H1 (cell line): ENCODE results near the gene CYB561A3. TPM values are rescaled to one million over a fixed set of nuclear protein-coding genes. Genes with fewer than 3 reads are reported as not detected.

Source experiments
- HDAC6 ChIP-seq: IDR thresholded peaks from one replicate; pipeline ENCODE4 v1.7.1; 2012; ENCODE audit warnings: low read depth, mild to moderate bottlenecking, inconsistent platforms, low read length, moderate library complexity
- YY1 ChIP-seq: IDR thresholded peaks from 2 replicates; pipeline ENCODE4 v1.6.1; 2011; ENCODE audit warnings: low read depth, mild to moderate bottlenecking, low read length
- polyA plus RNA-seq, 7 experiments: library from polyadenylated mRNA; depleted of rRNA in 3 of 7; stranded (reverse) in 5 of 7; unstranded in 2 of 7; fragments of >200 nt in 5 of 7; fragments of 200-250 nt in 2 of 7; gene quantifications; 1 replicate in 5 of 7; 2 replicates in 1 of 7; 4 replicates in 1 of 7; pipeline versions ENCODE4 v1.2.1 to v1.2.3, GENCODE V29; 2011 to 2013; ENCODE audit warnings: missing spikeins in 2 of 7, mixed read lengths in 2 of 7
- total RNA-seq: library from RNA; stranded (reverse); fragmentation: NEBNext Ultra II Directional; extraction: Animal tissue kit (Norgen Biotek cat#: 25700); gene quantifications from 2 replicates; pipeline ENCODE4 v1.2.1, GENCODE V29; 2021

CYB561A3 gene
- total and polyA plus RNA-seq, 2 of the 8 experiments (the other 6 are each of a cell fraction or from before 2014, with no cell fraction given) = 29.6 to 41.2 TPM

DNA sequence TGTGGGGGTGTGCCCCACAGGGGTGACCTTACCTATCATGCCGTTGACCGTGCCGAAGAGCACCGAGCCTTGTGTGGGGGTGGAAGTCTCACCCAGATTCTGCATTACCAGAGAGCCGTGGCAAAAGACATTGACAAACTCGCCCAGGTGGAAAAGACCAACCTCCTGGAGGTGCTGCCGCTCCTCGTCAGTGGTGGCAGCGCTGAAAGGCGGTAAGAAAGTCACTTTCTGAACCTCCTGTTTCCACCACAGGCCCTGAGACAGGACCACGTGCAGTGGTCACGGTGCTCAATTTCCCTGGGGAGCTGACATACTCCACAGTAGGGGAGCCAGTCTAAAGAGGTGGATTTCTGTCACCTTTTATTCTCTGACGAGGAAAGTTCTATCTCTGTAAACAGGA is 59.1 kb downstream of the CYB561A3 start (continued):
- TF ChIP-seq YY1 (no peak), HDAC6 (no peak)

Other genes starting within 250 kb of the CYB561A3 start
- gene VPS37C, start 200.5 kb downstream of the CYB561A3 start, total RNA-seq = 18.0 and 21.0 TPM in 2 replicates
- 12.9 and 15.4 TPM in 2 replicates for gene VPS37C, start 200.5 kb downstream of the CYB561A3 start, polyA plus RNA-seq (2011; rRNA removed)
- not detected in 2 replicates for gene PGA3, start 158.4 kb downstream of the CYB561A3 start, total RNA-seq
- gene PGA3, start 158.4 kb downstream of the CYB561A3 start, polyA plus RNA-seq (2011; rRNA removed) = 0.20 TPM in 1 of 2 replicates, not detected in the other
- not detected in 2 replicates for gene PGA4, start 139.5 kb downstream of the CYB561A3 start, total RNA-seq
- gene PGA4, start 139.5 kb downstream of the CYB561A3 start, polyA plus RNA-seq (2011; rRNA removed) = 1.3 and 2.0 TPM in 2 replicates
- gene PGA5, start 120.7 kb downstream of the CYB561A3 start, total RNA-seq = 0.67 and 0.84 TPM in 2 replicates
- 2.0 and 2.5 TPM in 2 replicates for gene PGA5, start 120.7 kb downstream of the CYB561A3 start, polyA plus RNA-seq (2011; rRNA removed)
- 12.3 and 14.5 TPM in 2 replicates for gene VWCE, start 66.6 kb downstream of the CYB561A3 start, total RNA-seq
- 9.5 and 16.8 TPM in 2 replicates for gene VWCE, start 66.6 kb downstream of the CYB561A3 start, polyA plus RNA-seq (2011; rRNA removed)
- 275 and 283 TPM in 2 replicates for gene DDB1, start 28.8 kb downstream of the CYB561A3 start, total RNA-seq
- gene DDB1, start 28.8 kb downstream of the CYB561A3 start, polyA plus RNA-seq (2011; rRNA removed) = 239 and 306 TPM in 2 replicates
- gene TKFC, start 28.7 kb downstream of the CYB561A3 start, total RNA-seq = 53.5 and 56.0 TPM in 2 replicates
- gene TKFC, start 28.7 kb downstream of the CYB561A3 start, polyA plus RNA-seq (2011; rRNA removed) = 55.0 and 84.1 TPM in 2 replicates
- 32.9 and 35.3 TPM in 2 replicates for gene TMEM138, start 492 bp upstream of the CYB561A3 start, total RNA-seq
- gene TMEM138, start 492 bp upstream of the CYB561A3 start, polyA plus RNA-seq (2011; rRNA removed) = 48.6 and 59.0 TPM in 2 replicates
- gene TMEM216, start 30.7 kb upstream of the CYB561A3 start, total RNA-seq = 20.7 and 24.3 TPM in 2 replicates
- gene TMEM216, start 30.7 kb upstream of the CYB561A3 start, polyA plus RNA-seq (2011; rRNA removed) = 71.3 and 103 TPM in 2 replicates
- gene CPSF7, start 68.1 kb upstream of the CYB561A3 start, total RNA-seq = 95.9 and 96.7 TPM in 2 replicates
- 122 and 192 TPM in 2 replicates for gene CPSF7, start 68.1 kb upstream of the CYB561A3 start, polyA plus RNA-seq (2011; rRNA removed)
- gene SDHAF2, start 68.2 kb upstream of the CYB561A3 start, total RNA-seq = 41.0 and 44.8 TPM in 2 replicates
- gene SDHAF2, start 68.2 kb upstream of the CYB561A3 start, polyA plus RNA-seq (2011; rRNA removed) = 81.1 and 114 TPM in 2 replicates
- 0.47 and 0.61 TPM in 2 replicates for gene LRRC10B, start 146.9 kb upstream of the CYB561A3 start, total RNA-seq
- 0.71 and 1.1 TPM in 2 replicates for gene LRRC10B, start 146.9 kb upstream of the CYB561A3 start, polyA plus RNA-seq (2011; rRNA removed)
- 10.5 and 10.6 TPM in 2 replicates for gene SYT7, start 219.2 kb upstream of the CYB561A3 start, total RNA-seq
- gene SYT7, start 219.2 kb upstream of the CYB561A3 start, polyA plus RNA-seq (2011; rRNA removed) = 9.6 and 14.4 TPM in 2 replicates